Left ventricle myocardium inferior (tissue), 1 donor: ENCODE data around the gene PDE1C. TPM values are rescaled to one million over a fixed set of nuclear protein-coding genes. Genes with fewer than 3 reads are reported as not detected.

Experiments
- DNase-seq: peaks from one replicate; pipeline ENCODE4 v3.0.0-alpha.2; 2020
- H3K27ac ChIP-seq: fragments of 200-600 bp; replicated peaks from 2 replicates; pipeline ENCODE4 v1.8.0; 2021
- H3K27me3 ChIP-seq: fragments of 200-600 bp; 2 replicates; pipeline ENCODE4 v1.8.0; 2021; ENCODE audit warnings: low read depth
- H3K36me3 ChIP-seq: fragments of 200-600 bp; 2 replicates; pipeline ENCODE4 v1.8.0; 2021
- H3K4me1 ChIP-seq: fragments of 200-600 bp; 2 replicates; pipeline ENCODE4 v1.8.0; 2021
- H3K4me3 ChIP-seq: fragments of 200-600 bp; 2 replicates; pipeline ENCODE4 v1.8.0; 2021; ENCODE audit warnings: mild to moderate bottlenecking, moderate library complexity
- H3K9me3 ChIP-seq: fragments of 200-600 bp; replicated peaks from 2 replicates; pipeline ENCODE4 v1.8.0; 2021
- CTCF ChIP-seq: fragments of 200-600 bp; IDR thresholded peaks from 2 replicates; pipeline ENCODE4 v1.8.0; 2021; ENCODE audit warnings: antibody characterized with exemption, mild to moderate bottlenecking, borderline replicate concordance
- intact Hi-C: fragments of 100-400 bp; cut with micrococcal nuclease; formaldehyde crosslinking; loops from one replicate; pipeline ENCODE4 v1.11.0; 2022
- total RNA-seq: library from RNA; stranded (reverse); fragmentation: NEBNext Ultra II Directional; extraction: Animal tissue kit (Norgen Biotek cat#: 25700); gene quantifications from one replicate; pipeline ENCODE4 v1.2.1, GENCODE V29; 2021
- donor health status: DM: no; HTN: yes; CAD: no; lungs with severe emphysema.

Gene PDE1C
- total RNA-seq, 1 donor from 2014 or later, result 207 TPM

GRCh38 chr7:32094516-32094915, 24.3 kb upstream of the PDE1C start:
- Histone ChIP-seq H3K4me3 (no peak overlapping the region), H3K27ac (peak overlapping the region; percentile 79), H3K4me1 (peaks cover 49% of the 10 kb centered on the region), H3K9me3 (no peaks in the 10 kb centered on the region), H3K36me3 (no peaks in the 10 kb centered on the region), H3K27me3 (no peaks in the 10 kb centered on the region)
- intact Hi-C loops, result no loop called here
- no peak for DNase-seq
- TF ChIP-seq CTCF, result no peak

GRCh38 chr7:32093415-32094408, 23.5 kb upstream of the PDE1C start:
- intact Hi-C loops, result no loop called here
- no peaks in the 10 kb centered on the region for H3K36me3 ChIP-seq
- H3K4me3 ChIP-seq, result no peak overlapping the region
- peaks cover 56% of the 10 kb centered on the region for H3K4me1 ChIP-seq
- H3K27ac ChIP-seq, result peak overlapping the region; percentile 79
- H3K27me3 ChIP-seq, result no peaks in the 10 kb centered on the region
- DNase-seq, result peak; percentile 59
- no peaks in the 10 kb centered on the region for H3K9me3 ChIP-seq
- TF ChIP-seq CTCF, result no peak

- no peak for TF ChIP-seq CTCF
- no peak for DNase-seq
- intact Hi-C loops, result no loop called here
- no peak overlapping the region for H3K4me3 ChIP-seq
- H3K27ac ChIP-seq, result peak overlapping the region; percentile 79
- no peaks in the 10 kb centered on the region for H3K27me3 ChIP-seq
- peaks cover 60% of the 10 kb centered on the region for H3K4me1 ChIP-seq
- H3K36me3 ChIP-seq, result no peaks in the 10 kb centered on the region
- H3K9me3 ChIP-seq, result no peaks in the 10 kb centered on the region
These were observed 22.1 kb upstream of the PDE1C start for GRCh38 chr7:32092346-32092745.

GRCh38 chr7:32091608-32092210, 21.5 kb upstream of the PDE1C start:
- H3K27me3 ChIP-seq, result no peaks in the 10 kb centered on the region
- no peak for DNase-seq
- TF ChIP-seq CTCF, result no peak
- peaks cover 53% of the 10 kb centered on the region for H3K4me1 ChIP-seq
- no peaks in the 10 kb centered on the region for H3K9me3 ChIP-seq
- no peak overlapping the region for H3K4me3 ChIP-seq
- H3K27ac ChIP-seq, result peak overlapping the region; percentile 79
- intact Hi-C loops, result no loop called here
- H3K36me3 ChIP-seq, result no peaks in the 10 kb centered on the region

- no peaks in the 10 kb centered on the region for H3K9me3 ChIP-seq
- intact Hi-C loops, result no loop called here
- no peak for TF ChIP-seq CTCF
- no peaks in the 10 kb centered on the region for H3K36me3 ChIP-seq
- H3K4me3 ChIP-seq, result no peak overlapping the region
- no peak for DNase-seq
- H3K27me3 ChIP-seq, result no peaks in the 10 kb centered on the region
- peak overlapping the region; percentile 77 for H3K27ac ChIP-seq
- peaks cover 53% of the 10 kb centered on the region for H3K4me1 ChIP-seq
These were observed 19.5 kb upstream of the PDE1C start for GRCh38 chr7:32089678-32090077.
